ENCODE measurements around the gene ZBTB24. TPM values are rescaled to one million over a fixed set of nuclear protein-coding genes. Genes with fewer than 3 reads are reported as not detected.

Gene ZBTB24
- total and polyA plus RNA-seq, 4 donors, result 1.2 to 3.9 (median 2.2) TPM

- TF ChIP-seq EGR1 (IDR thresholded peaks at IDR 0.05; ENCODE audit: low read depth in 2 of 2) (no peak), TAF1 (conservative IDR thresholded peaks at IDR 0.05) (no peak), CTCF (IDR thresholded peaks at IDR 0.05; ENCODE audit: low read depth, low read length, missing input control) (no peak), ATF3 (IDR thresholded peaks at IDR 0.05) (no peak), MAX (IDR thresholded peaks at IDR 0.05) (no peak), NR2F2 (IDR thresholded peaks at IDR 0.05) (no peak)
Observed at GRCh38 chr6:109434456-109434855, 48.6 kb downstream of the ZBTB24 start (continued).

GRCh38 chr6:109429496-109429895 is 53.5 kb downstream of the ZBTB24 start:
- Histone ChIP-seq H3K4me1 (ENCODE audit: control insufficient read depth in 4 of 4, insufficient read depth in 4 of 4, low read length in 3 of 4) (no peaks in the 10 kb centered on the region), H3K27me3 (ENCODE audit: control insufficient read depth in 4 of 4, insufficient read depth in 4 of 4, low read length in 3 of 4) (no peaks in the 10 kb centered on the region), H3K4me3 (ENCODE audit: low read depth in 1 of 3, low read length in 3 of 3) (no peak overlapping the region), H3K9me3 (ENCODE audit: control insufficient read depth in 4 of 4, low read length in 3 of 4) (no peaks in the 10 kb centered on the region), H3K27ac (ENCODE audit: low read depth in 1 of 2, low read length in 2 of 2) (no peak overlapping the region), H3K9ac (ENCODE audit: low read depth in 1 of 2, low read length in 2 of 2) (no peak overlapping the region), H3K36me3 (ENCODE audit: control insufficient read depth in 4 of 4, insufficient read depth in 3 of 4, low read depth in 1 of 4, low read length in 3 of 4) (no peaks in the 10 kb centered on the region)
- WGBS, result 93% methylated on average over 3 of the region's 3 CpGs
- TF ChIP-seq JUND (IDR thresholded peaks at IDR 0.05), result no peak
- DNase-seq (ENCODE audit: low spot score), result no peak

- Histone ChIP-seq H3K9ac (ENCODE audit: low read depth in 1 of 2, low read length in 2 of 2) (no peak overlapping the region), H3K4me3 (ENCODE audit: low read depth in 1 of 3, low read length in 3 of 3) (no peak overlapping the region), H3K4me1 (ENCODE audit: control insufficient read depth in 4 of 4, insufficient read depth in 4 of 4, low read length in 3 of 4) (no peaks in the 10 kb centered on the region), H3K36me3 (ENCODE audit: control insufficient read depth in 4 of 4, insufficient read depth in 3 of 4, low read depth in 1 of 4, low read length in 3 of 4) (no peaks in the 10 kb centered on the region), H3K27me3 (ENCODE audit: control insufficient read depth in 4 of 4, insufficient read depth in 4 of 4, low read length in 3 of 4) (no peaks in the 10 kb centered on the region), H3K9me3 (ENCODE audit: control insufficient read depth in 4 of 4, low read length in 3 of 4) (no peaks in the 10 kb centered on the region), H3K27ac (ENCODE audit: low read depth in 1 of 2, low read length in 2 of 2) (no peak overlapping the region)
- TF ChIP-seq REST (IDR thresholded peaks at IDR 0.05) (no peak), SP1 (IDR thresholded peaks at IDR 0.05) (no peak), MAX (IDR thresholded peaks at IDR 0.05) (no peak), RAD21 (IDR thresholded peaks at IDR 0.05) (no peak), NR2F2 (IDR thresholded peaks at IDR 0.05) (no peak), YY1 (IDR thresholded peaks at IDR 0.05) (no peak), ATF3 (IDR thresholded peaks at IDR 0.05) (no peak), RXRA (IDR thresholded peaks at IDR 0.05) (no peak), HNF4G (IDR thresholded peaks at IDR 0.05) (no peak), JUND (IDR thresholded peaks at IDR 0.05) (no peak), FOXA2 (IDR thresholded peaks at IDR 0.05) (no peak), HNF4A (conservative IDR thresholded peaks at IDR 0.05) (no peak), TAF1 (conservative IDR thresholded peaks at IDR 0.05) (no peak), ZBTB33 (IDR thresholded peaks at IDR 0.05) (no peak), FOXA1 (IDR thresholded peaks at IDR 0.05) (no peak), GABPA (IDR thresholded peaks at IDR 0.05 in 1 of 2, conservative IDR thresholded peaks at IDR 0.05 in 1 of 2) (no peak), EGR1 (IDR thresholded peaks at IDR 0.05; ENCODE audit: low read depth in 2 of 2) (no peak), CTCF (IDR thresholded peaks at IDR 0.05; ENCODE audit: low read depth, low read length, missing input control) (no peak)
- no peak for DNase-seq (ENCODE audit: low spot score)
- WGBS, result 69% methylated on average over 7 of the region's 7 CpGs
Observed at GRCh38 chr6:109428889-109429477, 54.0 kb downstream of the ZBTB24 start.
